ENCODE data around the gene ARID1A.

The ARID1A gene

DNA sequence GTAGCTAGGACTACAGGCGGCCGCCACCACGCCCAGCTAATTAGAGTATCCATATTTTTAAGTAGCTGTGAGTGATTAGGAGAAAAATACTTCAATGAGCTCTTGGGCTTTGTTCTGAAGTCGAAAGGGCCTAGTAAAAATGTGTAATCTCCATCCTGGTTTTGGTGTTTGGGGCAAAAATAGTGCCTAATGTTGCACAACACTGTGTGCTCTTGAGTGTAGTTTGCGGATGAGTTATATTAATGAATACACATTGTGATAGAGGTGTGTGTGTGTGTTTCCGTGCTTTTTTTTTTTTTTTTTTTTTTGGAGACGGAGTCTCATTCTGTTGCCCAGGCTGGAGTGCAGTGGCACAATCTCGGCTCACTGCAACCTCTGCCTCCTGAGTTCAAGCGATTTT is 6.3 kb upstream of the ARID1A start:
- TF ChIP-seq, protein P1, sequence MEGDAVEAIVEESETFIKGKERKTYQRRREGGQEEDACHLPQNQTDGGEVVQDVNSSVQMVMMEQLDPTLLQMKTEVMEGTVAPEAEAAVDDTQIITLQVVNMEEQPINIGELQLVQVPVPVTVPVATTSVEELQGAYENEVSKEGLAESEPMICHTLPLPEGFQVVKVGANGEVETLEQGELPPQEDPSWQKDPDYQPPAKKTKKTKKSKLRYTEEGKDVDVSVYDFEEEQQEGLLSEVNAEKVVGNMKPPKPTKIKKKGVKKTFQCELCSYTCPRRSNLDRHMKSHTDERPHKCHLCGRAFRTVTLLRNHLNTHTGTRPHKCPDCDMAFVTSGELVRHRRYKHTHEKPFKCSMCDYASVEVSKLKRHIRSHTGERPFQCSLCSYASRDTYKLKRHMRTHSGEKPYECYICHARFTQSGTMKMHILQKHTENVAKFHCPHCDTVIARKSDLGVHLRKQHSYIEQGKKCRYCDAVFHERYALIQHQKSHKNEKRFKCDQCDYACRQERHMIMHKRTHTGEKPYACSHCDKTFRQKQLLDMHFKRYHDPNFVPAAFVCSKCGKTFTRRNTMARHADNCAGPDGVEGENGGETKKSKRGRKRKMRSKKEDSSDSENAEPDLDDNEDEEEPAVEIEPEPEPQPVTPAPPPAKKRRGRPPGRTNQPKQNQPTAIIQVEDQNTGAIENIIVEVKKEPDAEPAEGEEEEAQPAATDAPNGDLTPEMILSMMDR (IDR thresholded peaks at IDR 0.05; ENCODE audit: low read depth, low read length) = no peak
- H3K4me3 ChIP-seq (ENCODE audit: low read depth, low read length) = no peak overlapping the region

DNA sequence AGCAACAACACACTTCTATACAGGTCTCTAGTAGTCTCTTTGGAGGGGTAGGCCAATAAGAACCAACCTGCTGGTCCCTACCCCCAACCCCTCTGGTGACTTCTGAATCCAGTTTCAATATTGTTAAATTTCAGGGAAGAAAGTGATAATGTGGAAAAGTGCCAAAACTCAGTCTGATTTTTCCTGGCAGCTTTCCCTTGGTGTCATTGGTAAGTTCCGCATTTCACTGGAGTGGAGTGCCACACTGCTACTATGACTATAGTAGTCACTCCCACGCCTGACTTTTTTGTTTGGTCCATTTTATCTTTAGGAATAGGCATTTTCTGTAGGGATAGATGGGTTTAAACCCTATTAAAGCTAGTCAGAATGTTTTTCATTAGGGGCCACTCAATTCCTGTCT is 5.7 kb upstream of the ARID1A start:
- H3K4me3 ChIP-seq (ENCODE audit: low read depth, low read length) = no peak overlapping the region
- TF ChIP-seq, protein P1 (IDR thresholded peaks at IDR 0.05; ENCODE audit: low read depth, low read length) = no peak

DNA sequence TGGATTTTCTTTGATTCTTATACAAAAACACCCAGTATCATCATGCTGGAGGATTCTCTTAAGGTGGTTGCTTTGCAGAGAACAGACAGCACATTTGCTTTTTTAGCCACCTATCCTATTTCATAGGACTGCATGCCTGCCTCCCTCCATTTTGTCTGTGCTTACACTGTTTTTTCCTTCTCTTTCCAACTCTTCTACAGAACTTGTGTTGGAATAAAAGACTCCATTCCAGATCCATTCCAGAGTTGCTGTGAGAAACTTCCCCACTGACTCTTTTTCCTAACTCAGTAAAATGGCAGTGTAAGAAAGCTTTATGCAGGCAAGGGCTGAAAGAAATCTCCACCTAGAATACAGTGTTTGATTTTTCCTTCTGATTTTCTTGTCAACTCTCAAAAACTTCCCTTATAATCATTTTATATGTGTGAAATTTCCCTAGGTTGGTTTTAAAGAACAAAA is 5.2 kb upstream of the ARID1A start:
- TF ChIP-seq, protein P1 (IDR thresholded peaks at IDR 0.05; ENCODE audit: low read depth, low read length) = no peak
- no peak overlapping the region for H3K4me3 ChIP-seq (ENCODE audit: low read depth, low read length)

DNA sequence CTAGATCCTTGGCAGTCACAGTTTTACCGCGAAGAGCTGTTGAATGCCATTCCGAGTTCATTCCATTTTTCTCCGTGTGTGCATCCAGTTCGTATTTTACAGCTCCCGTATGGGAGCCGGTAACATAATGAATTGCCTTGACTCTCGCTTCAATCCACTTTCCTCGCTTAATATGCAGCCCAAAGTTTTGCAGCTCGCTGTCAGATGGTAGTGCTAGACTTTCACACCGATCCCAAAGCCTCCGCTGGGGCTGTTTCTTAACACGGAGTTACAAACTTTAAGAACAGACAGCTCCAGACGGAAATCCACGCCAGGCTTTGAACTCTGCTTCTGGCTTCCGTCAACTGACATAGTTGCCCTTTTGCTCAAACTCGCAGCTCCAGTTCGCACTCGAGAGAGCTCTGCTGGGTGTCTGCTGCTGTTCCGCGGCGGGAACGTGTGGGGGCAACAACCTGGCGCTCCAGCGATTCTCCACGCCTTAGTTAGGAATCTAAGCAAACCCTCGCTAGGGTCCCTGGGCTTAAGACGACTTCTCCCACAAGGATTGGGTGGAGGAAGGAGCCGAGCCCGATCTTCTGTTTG is 3.5 kb upstream of the ARID1A start:
- TF ChIP-seq, protein P1 (IDR thresholded peaks at IDR 0.05; ENCODE audit: low read depth, low read length) = no peak
- H3K4me3 ChIP-seq (ENCODE audit: low read depth, low read length) = peak overlapping the region; percentile 63

DNA sequence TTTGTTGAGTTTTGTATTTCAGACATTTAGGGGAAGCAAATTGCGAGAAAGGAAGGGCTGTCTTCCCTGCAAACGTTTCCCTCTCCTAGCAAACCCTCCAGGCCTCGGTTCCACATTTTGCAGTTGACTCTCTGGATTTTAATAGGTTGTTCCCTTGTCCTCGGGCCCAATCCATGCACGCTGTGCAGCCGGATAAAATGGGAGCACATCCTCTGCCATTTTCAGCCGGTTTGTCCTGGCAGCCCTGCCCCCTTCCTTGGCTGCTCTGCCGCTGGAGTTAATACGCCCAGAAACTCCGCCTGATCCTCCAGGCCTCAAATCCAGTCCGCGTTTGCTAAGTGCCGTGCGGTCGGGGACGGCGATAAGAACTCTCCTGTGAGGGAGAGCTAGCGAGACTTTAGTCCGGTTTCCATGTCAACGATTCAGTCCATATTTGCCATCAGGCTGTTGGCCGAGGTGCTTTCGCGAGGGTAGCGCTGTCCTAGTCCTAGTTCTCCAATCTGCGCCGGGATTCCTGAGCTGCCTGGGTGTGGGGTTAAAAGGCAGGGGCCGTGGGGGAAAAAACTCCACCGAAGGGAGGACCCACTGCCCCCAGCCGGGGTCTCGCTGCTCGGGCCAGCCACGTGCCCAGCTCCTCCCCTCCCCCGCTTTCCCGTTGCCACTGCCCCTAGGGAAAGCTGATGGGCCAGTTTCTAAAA is 2.9 kb upstream of the ARID1A start:
- TF ChIP-seq, protein P1 (IDR thresholded peaks at IDR 0.05; ENCODE audit: low read depth, low read length) = no peak
- H3K4me3 ChIP-seq (ENCODE audit: low read depth, low read length) = peak overlapping the region; percentile 63

DNA sequence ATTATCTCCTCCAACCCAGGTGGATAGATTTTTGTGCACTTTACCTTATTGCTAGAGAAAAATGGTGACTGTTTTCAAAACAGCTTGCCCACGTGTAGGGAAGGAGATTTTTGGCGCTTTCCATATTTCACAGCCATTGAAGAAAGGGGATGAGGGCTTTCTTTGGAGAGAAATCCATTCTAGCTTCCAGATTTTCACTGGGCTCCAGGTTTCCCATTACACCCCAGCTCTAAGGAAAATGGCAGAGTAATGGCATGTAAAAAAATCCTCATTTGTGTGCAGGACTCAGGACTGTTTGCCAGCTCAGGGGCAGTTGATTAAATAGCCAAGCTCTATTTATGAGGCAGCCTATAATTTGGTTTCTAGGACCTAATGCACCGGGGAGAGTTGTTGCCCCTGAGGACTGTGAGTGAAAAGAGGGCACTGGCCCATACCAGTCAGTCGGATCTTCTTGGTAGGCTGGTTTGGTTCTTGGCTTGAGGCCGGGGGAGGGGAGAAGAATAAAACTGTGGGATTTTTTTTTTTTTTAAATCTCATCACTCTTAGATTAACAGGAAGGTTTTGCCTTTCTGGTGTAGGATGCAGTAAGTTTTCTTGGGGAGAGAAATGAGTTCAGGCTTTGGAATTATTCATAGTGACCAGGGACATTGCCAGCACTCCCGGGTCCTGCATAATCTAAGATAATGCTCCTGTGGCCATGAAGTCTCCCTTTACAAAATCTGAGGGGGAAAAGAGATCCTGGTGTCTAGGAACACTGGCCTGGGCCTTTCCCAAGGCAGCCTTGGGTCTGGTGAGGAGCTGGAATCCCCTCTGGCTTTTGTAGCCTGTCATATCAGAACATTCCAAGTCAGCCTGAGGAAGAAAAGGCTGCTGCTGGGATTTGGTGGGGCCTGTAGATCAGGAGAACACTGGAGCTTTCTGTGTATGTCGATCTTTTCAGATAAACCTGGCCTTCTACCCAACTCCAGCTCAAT is 1.9 kb upstream of the ARID1A start:
- peak overlapping the region; percentile 63 for H3K4me3 ChIP-seq (ENCODE audit: low read depth, low read length)
- TF ChIP-seq, protein P1 (IDR thresholded peaks at IDR 0.05; ENCODE audit: low read depth, low read length) = no peak
